Activated naive CD4-positive, alpha-beta T cell treated with anti-CD3 and anti-CD28 coated beads for 36 hours (primary cell): ENCODE results near the gene TRIM63. TPM values are rescaled to one million over a fixed set of nuclear protein-coding genes. Genes with fewer than 3 reads are reported as not detected.
A peak's percentile ranks its signal among the peaks of the same experiment; 100 is the strongest.

Experiments used
- CTCF ChIA-PET: fragments of 350-600 bp; sonication (Branson Sonifier 250); formaldehyde crosslinking; loops from one replicate; lab custom pipeline; 2021; ENCODE audit warnings: antibody characterized with exemption; lab: Charles Lee
- DNase-seq: peaks from one replicate; pipeline ENCODE4 v3.0.0-alpha.2; 2020
- H3K27ac Mint-ChIP-seq: one replicate; pipeline ENCODE4 v1.8.0; 2021; ENCODE audit warnings: mild to moderate bottlenecking, mixed read lengths
- H3K27me3 Mint-ChIP-seq: one replicate; pipeline ENCODE4 v1.8.0; 2021; ENCODE audit warnings: low read depth, mixed read lengths
- H3K36me3 Mint-ChIP-seq: one replicate; pipeline ENCODE4 v1.8.0; 2021; ENCODE audit warnings: low read depth, mixed read lengths
- H3K4me1 Mint-ChIP-seq: one replicate; pipeline ENCODE4 v1.8.0; 2021; ENCODE audit warnings: low read depth, mixed read lengths
- H3K4me3 Mint-ChIP-seq: one replicate; pipeline ENCODE4 v1.8.0; 2021; ENCODE audit warnings: mild to moderate bottlenecking, moderate library complexity, mixed read lengths
- H3K9me3 Mint-ChIP-seq: one replicate; pipeline ENCODE4 v1.8.0; 2021; ENCODE audit warnings: mixed read lengths
- intact Hi-C: fragments of 100-400 bp; cut with micrococcal nuclease; formaldehyde crosslinking; loops from one replicate; pipeline ENCODE4 v1.15.1; 2023
- total RNA-seq, 2 experiments: library from RNA; stranded (reverse); gene quantifications; one replicate each; pipeline ENCODE4 v1.2.3, GENCODE V29; 2021

Gene TRIM63
- total RNA-seq, 2 experiments from 2014 or later: 0.33 to 0.40 TPM

DNA sequence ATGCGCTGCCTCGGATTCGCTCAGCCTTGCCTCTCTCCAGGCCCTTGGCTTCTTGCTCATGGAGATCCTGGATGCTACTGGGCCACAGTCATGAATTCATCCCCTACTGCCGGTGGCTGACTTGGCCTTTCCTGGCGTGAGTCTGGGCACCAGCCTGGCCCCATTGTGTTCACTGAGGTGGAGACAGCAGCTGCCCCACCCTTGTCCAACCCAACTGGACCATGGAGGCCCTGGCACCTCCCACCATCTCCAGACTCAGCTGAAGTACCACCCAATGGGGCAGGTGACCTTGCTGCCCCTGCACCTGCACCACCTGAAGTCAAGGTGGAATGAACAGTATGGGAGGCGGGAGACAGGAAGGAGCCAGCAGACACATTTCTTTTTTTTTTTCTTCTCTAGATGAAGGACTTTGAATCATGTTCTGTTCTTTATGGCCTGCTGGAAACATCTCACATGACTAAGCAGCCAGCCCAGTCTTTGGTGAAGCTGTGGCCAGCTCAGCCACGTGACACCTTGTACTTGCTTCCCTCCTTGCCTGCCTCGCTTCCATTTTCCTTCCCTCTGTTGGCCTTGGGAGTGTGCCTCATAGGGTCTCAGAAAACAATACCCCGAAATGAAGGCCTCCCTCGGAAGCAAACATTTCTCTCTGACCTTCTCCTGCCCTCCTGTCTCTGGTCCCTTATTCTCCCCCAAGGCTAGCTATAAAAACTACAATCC lies 17.7 kb downstream of the TRIM63 start:
- intact Hi-C loops: no loop called here
- DNase-seq: no peak
- Mint-ChIP-seq H3K9me3 (no peaks in the 10 kb centered on the region), H3K27me3 (peaks cover 45% of the 10 kb centered on the region), H3K4me1 (peaks cover 6% of the 10 kb centered on the region), H3K36me3 (no peaks in the 10 kb centered on the region), H3K4me3 (no peak overlapping the region), H3K27ac (no peak overlapping the region)
- CTCF ChIA-PET: no interaction called here

DNA sequence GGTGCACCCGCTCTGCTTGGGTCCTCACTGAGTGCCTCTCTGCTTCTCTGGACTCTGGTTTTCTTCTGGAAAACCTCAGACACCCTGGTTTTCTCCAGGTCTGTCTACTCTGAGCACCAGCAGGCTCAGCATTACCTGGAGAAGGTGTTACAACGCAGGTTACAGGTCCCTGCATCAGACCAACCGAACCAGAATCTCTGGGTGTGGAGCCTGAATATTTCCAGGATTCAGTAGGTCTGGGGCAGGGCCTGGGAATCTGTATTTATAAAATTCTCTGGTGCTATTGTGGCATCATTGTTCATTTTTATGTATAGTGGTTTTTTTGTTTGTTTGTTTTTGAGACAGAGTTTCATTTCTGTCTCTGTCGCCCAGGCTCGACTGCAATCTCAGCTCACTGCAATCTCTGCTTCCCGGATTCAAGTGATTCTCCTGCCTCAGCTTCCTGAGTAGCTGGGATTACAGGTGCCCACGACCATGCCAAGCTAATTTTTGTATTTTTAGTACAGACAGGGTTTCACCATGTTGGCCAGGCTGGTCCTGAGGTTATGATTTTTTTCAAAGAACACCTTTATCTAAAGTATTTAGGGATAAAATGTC lies 20.1 kb downstream of the TRIM63 start:
- no peak overlapping the region for H3K4me3 Mint-ChIP-seq
- CTCF ChIA-PET: no interaction called here

DNA sequence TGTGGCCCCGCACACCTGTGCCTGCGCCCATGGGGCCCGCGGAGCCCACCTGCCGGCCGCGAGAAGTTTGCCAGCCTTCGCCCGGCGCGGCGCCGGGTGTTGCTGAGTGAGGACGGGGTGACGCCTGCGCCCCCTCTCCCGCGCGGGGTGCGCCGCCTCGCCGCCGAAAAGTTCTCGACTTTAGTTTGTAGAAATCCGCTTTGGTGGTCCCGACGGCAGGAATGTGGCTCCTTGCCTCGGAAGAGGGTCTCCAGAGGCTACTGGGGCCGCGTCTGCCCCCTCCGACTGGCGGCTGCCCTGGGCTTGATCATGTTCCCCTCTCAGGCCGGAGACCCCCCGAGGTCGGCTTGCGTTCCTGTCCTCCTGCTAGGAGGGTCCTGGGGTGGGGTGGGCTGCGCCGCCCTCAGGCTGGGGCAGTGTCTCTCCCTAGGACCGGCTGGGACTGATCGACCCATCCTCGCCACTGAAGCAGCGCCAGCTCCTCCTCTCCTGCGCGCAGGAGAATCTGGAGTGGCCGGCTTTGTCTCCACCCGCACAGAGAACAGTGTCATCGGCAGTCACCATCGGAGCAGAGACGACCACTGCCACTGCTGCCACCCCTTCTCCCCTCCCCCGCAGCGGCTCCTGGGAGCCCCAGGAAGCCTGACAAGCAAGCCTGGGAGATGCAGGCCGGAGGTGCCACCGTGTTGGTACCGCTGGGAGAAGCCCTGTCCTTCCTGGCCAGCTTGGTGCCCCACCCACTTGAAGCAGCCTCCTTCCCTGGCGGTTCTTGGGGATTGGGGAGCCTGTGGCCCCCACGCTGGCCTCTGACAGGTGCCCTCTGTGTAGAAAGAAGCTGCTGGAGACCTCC lies 21.0 kb downstream of the TRIM63 start:
- H3K27me3 Mint-ChIP-seq: peaks cover 50% of the 10 kb centered on the region
- intact Hi-C loops: no loop called here
- H3K9me3 Mint-ChIP-seq: no peaks in the 10 kb centered on the region
- no peaks in the 10 kb centered on the region for H3K36me3 Mint-ChIP-seq
- no peak for DNase-seq
- no peak overlapping the region for H3K27ac Mint-ChIP-seq
- no peak overlapping the region for H3K4me3 Mint-ChIP-seq
- CTCF ChIA-PET: no interaction called here
- H3K4me1 Mint-ChIP-seq: peaks cover 6% of the 10 kb centered on the region

More for the DNA sequence above, 20.1 kb downstream of the TRIM63 start:
- Mint-ChIP-seq H3K27me3 (peaks cover 50% of the 10 kb centered on the region), H3K9me3 (no peaks in the 10 kb centered on the region), H3K27ac (no peak overlapping the region), H3K36me3 (no peaks in the 10 kb centered on the region), H3K4me1 (peaks cover 6% of the 10 kb centered on the region)
- DNase-seq: no peak
- intact Hi-C loops: no loop called here

DNA sequence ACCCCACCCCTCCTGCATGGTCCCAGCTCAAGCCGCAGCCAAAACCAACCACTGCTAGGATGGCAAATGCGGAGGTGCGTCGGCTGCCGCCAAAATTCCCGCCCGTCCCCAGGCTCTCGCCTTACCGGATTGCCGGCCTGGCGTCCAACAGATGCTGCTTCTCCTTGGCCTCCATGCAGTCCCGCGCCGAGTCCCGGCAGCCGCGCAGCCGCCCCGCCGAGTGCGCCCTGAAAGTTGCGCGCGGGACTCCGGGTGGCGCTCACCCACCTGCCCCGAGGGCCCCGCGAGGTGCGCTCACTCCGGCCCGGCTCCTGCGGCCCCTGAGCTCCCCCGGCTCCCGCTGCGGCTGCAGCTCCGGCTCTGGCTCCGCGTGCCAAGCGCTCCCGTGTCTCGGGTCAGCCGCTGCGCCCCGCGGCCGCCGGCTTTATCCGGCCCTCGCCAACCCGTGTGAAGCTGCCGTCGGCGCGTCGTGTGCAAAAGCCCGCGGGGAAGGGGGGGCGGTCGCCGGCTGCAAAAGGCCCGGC lies 21.6 kb downstream of the TRIM63 start, which contains the start of gene SLC30A2:
Gene SLC30A2, minus strand, starts transcription at position 397 of the 524 bp plus-strand sequence. Its CDS starts 222 bp downstream, at position 175.
- Mint-ChIP-seq H3K27me3 (peaks cover 50% of the 10 kb centered on the region), H3K4me1 (peaks cover 6% of the 10 kb centered on the region), H3K27ac (peak within 1 kb of the TSS; percentile 50), H3K36me3 (no peaks in the 10 kb centered on the region), H3K9me3 (no peaks in the 10 kb centered on the region), H3K4me3 (no peak within 1 kb of the TSS)
- DNase-seq: no peak
- CTCF ChIA-PET: interaction anchor here (1.2 to 1.4 kb wide), 2 partner anchors 9 to 11 kb away, joined by 3 to 4 read pairs; no protein-coding TSS in a partner anchor
- intact Hi-C loops: no loop called here

DNA sequence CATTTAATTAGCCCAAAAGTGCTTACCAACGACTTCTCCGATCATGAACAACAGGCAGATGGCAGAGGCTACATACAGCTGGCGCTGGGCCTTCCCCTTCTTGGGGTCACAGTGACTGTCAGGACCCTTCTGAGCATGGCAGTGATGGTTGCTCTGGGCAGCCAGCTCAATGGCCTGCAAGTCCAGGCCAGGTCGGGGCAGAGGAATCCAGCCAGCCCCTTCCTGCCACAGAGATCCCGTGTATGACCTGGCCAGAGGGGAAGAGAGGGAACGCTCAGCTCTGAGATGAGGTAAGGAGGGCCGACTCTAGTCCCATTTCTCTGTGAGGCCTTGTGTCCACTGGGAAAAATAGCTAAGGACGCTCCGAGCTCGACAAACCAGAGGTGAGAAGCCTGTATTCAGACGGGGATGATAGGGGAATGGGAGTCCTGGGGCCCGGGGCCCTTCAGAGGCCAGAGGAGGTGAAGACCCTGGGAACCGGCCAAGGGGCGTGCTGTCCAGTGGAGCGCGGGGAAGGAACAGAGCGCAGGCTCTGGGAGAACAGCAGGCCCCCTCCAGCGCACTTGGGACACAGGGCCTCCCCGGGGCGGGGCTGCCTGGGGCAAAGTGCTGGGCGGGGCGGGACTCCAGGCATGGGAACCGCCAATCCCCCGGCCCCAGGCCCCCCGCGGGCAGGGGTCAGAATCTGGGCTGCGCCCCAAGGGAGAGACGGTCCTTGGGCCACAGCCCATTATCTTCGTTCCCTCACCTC lies 22.3 kb downstream of the TRIM63 start:
- peak overlapping the region; percentile 50 for H3K27ac Mint-ChIP-seq
- H3K9me3 Mint-ChIP-seq: no peaks in the 10 kb centered on the region
- CTCF ChIA-PET: interaction anchor here (1.0 to 1.5 kb wide), 4 partner anchors 9 to 58 kb away, joined by 3 to 5 read pairs (median 4); no protein-coding TSS in a partner anchor
- intact Hi-C loops: no loop called here
- DNase-seq: no peak
- H3K4me1 Mint-ChIP-seq: peaks cover 6% of the 10 kb centered on the region
- no peak overlapping the region for H3K4me3 Mint-ChIP-seq
- H3K27me3 Mint-ChIP-seq: peaks cover 48% of the 10 kb centered on the region
- no peaks in the 10 kb centered on the region for H3K36me3 Mint-ChIP-seq

GRCh38 chr1:26044414-26044813 lies 23.0 kb downstream of the TRIM63 start:
- no peak for DNase-seq
- Mint-ChIP-seq H3K27me3 (peaks cover 42% of the 10 kb centered on the region), H3K27ac (no peak overlapping the region), H3K36me3 (no peaks in the 10 kb centered on the region), H3K4me3 (no peak overlapping the region), H3K4me1 (peaks cover 6% of the 10 kb centered on the region), H3K9me3 (no peaks in the 10 kb centered on the region)
- CTCF ChIA-PET: interaction anchor here (0.6 to 1.5 kb wide), 5 partner anchors 9 to 177 kb away, joined by 3 to 5 read pairs (median 3); no protein-coding TSS in a partner anchor
- intact Hi-C loops: no loop called here

GRCh38 chr1:26043765-26044164 lies 23.7 kb downstream of the TRIM63 start:
- intact Hi-C loops: no loop called here
- Mint-ChIP-seq H3K36me3 (no peaks in the 10 kb centered on the region), H3K4me1 (peaks cover 6% of the 10 kb centered on the region), H3K27me3 (peaks cover 37% of the 10 kb centered on the region), H3K27ac (no peak overlapping the region), H3K4me3 (no peak overlapping the region), H3K9me3 (no peaks in the 10 kb centered on the region)
- no peak for DNase-seq
- CTCF ChIA-PET: interaction anchor here (0.6 to 1.5 kb wide), 2 partner anchors 9 to 15 kb away, joined by 3 to 5 read pairs; no protein-coding TSS in a partner anchor

DNA sequence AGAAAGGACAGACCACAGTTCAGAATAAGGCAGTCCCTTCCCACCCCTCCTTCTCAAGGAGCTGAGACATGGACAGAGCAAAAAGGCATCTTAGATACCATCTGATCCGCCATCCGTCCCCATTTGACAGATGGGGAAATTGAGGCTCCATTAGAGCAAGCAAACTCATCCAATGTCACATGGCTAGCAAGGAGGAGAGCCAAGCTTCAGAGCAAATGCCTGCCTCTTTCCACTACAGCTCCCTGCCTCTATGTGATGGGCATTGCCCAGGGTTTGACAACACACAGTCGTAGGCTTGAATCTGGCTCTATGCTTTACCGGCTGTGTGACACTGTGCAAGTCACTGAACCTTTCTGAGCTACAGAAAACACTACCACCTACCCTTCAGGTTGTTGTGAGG lies 25.5 kb downstream of the TRIM63 start:
- no peak for DNase-seq
- intact Hi-C loops: no loop called here
- CTCF ChIA-PET: no interaction called here
- Mint-ChIP-seq H3K36me3 (no peaks in the 10 kb centered on the region), H3K27me3 (peaks cover 23% of the 10 kb centered on the region), H3K9me3 (no peaks in the 10 kb centered on the region), H3K4me3 (no peak overlapping the region), H3K4me1 (peaks cover 6% of the 10 kb centered on the region), H3K27ac (no peak overlapping the region)

- CTCF ChIA-PET: interaction anchor here (0.6 kb wide), 1 partner anchor 319 kb away, joined by 7 read pairs; no protein-coding TSS in a partner anchor
- Mint-ChIP-seq H3K4me3 (no peak overlapping the region), H3K27ac (no peak overlapping the region), H3K27me3 (peaks cover 18% of the 10 kb centered on the region), H3K9me3 (no peaks in the 10 kb centered on the region), H3K36me3 (no peaks in the 10 kb centered on the region), H3K4me1 (peaks cover 5% of the 10 kb centered on the region)
- no peak for DNase-seq
- intact Hi-C loops: no loop called here
These were observed 26.0 kb downstream of the TRIM63 start for GRCh38 chr1:26041401-26041800.

GRCh38 chr1:26038904-26039303 lies 28.5 kb downstream of the TRIM63 start:
- Mint-ChIP-seq H3K27me3 (peaks cover 8% of the 10 kb centered on the region), H3K4me3 (no peak overlapping the region), H3K36me3 (no peaks in the 10 kb centered on the region), H3K9me3 (no peaks in the 10 kb centered on the region), H3K27ac (no peak overlapping the region), H3K4me1 (peaks cover 13% of the 10 kb centered on the region)
- DNase-seq: no peak
- CTCF ChIA-PET: no interaction called here
- intact Hi-C loops: loop anchor here (5.0 kb wide), 2 partner anchors 283 to 378 kb away; no protein-coding TSS in a partner anchor

GRCh38 chr1:26038477-26038876 lies 29.0 kb downstream of the TRIM63 start:
- intact Hi-C loops: loop anchor here (5.0 kb wide), 2 partner anchors 284 to 379 kb away; no protein-coding TSS in a partner anchor
- CTCF ChIA-PET: no interaction called here
- no peak for DNase-seq
- peaks cover 13% of the 10 kb centered on the region for H3K4me1 Mint-ChIP-seq
- no peaks in the 10 kb centered on the region for H3K9me3 Mint-ChIP-seq
- no peaks in the 10 kb centered on the region for H3K36me3 Mint-ChIP-seq
- H3K27ac Mint-ChIP-seq: no peak overlapping the region
- H3K4me3 Mint-ChIP-seq: no peak overlapping the region
- H3K27me3 Mint-ChIP-seq: peaks cover 8% of the 10 kb centered on the region
